ENCODE results near the gene ZNF184. TPM values are rescaled to one million over a fixed set of nuclear protein-coding genes. Genes with fewer than 3 reads are reported as not detected.

Gene ZNF184
- 2.4 to 3.5 TPM (median 2.5 TPM) in 5 replicates for total RNA-seq (2022; extraction: Qiagen RNA extraction)

GRCh38 chr6:27472617-27473400 is at the start of gene ZNF184:
TSS of gene ZNF184 (minus strand) at chr6:27473105. CDS start at chr6:27472294, 811 bp downstream.

Other genes with a start within 250 kb of the ZNF184 start
- 3.0 to 3.6 TPM (median 3.2 TPM) in 5 replicates for gene PRSS16, start 225.4 kb downstream of the ZNF184 start, total RNA-seq (2022; extraction: Qiagen RNA extraction)
- 0.02 to 0.04 TPM in 2 of 5 replicates, not detected in the others for gene POM121L2, start 160.8 kb downstream of the ZNF184 start, total RNA-seq (2022; extraction: Qiagen RNA extraction)
- gene ZNF391, start 84.3 kb downstream of the ZNF184 start, total RNA-seq (2022; extraction: Qiagen RNA extraction): 0.23 to 0.30 TPM (median 0.26 TPM) in 5 replicates